Measurements from ENCODE around the gene PKD2L1.

PKD2L1 gene

DNA sequence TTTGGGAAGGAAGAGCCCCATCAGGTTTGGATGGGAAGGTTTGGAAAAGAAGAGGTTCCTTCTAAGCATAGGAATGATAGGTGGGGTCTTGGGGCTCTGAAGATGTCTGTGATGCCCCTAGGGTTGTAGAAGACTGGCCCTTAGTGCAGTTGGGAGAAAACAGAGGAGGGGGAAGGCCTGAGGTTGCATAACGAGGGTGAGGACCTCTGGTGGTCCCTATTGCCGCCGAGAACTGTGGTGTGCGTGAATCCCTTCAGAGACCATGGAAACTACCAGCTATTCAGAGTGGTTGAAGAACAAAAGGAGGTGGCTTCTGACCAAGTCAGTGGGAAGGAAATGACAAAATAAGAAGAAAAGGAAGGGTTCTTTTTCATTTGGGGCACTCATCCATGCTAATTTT, 3.1 kb upstream of the PKD2L1 start:
- no peaks in the 10 kb centered on the region for H3K4me1 ChIP-seq (ENCODE audit: control insufficient read depth in 2 of 2, insufficient read depth in 2 of 2, low read length in 2 of 2)
- H3K9me3 ChIP-seq (ENCODE audit: control insufficient read depth in 2 of 2, low read length in 2 of 2) = no peaks in the 10 kb centered on the region
- H3K9ac ChIP-seq (ENCODE audit: low read depth in 1 of 2, low read length in 2 of 2) = no peak overlapping the region
- no peaks in the 10 kb centered on the region for H3K36me3 ChIP-seq (ENCODE audit: control insufficient read depth in 2 of 2, insufficient read depth in 2 of 2, low read length in 2 of 2)
- peaks cover 3 to 10% of the 10 kb centered on the region in 2 donors for H3K27me3 ChIP-seq (ENCODE audit: control insufficient read depth in 2 of 2, insufficient read depth in 2 of 2, low read length in 2 of 2)
- no peak overlapping the region for H3K4me3 ChIP-seq (ENCODE audit: low read length in 2 of 2)
- H3K27ac ChIP-seq (ENCODE audit: low read depth in 2 of 2, low read length in 2 of 2) = no peak overlapping the region

DNA sequence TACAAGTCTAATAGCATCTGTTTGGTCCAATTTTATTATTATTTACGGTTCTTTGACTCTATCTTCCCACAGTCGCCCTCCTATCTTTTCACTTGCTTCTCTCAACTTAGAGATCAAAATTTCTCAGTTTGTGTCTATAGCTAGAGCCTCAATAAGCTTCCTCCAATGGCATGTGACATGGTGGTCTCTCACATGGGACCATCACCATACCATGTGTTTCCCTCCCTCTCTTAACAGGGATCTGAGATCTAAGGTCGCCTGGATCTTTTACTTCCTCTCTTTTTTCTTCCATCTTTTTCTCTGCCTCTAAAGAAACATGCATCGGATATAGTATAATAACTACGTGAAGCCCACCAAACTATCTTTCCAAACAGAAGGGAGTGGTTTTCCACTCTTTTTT, 1.8 kb downstream of the PKD2L1 start:
- no peaks in the 10 kb centered on the region for H3K4me1 ChIP-seq (ENCODE audit: control insufficient read depth in 2 of 2, insufficient read depth in 2 of 2, low read length in 2 of 2)

DNA sequence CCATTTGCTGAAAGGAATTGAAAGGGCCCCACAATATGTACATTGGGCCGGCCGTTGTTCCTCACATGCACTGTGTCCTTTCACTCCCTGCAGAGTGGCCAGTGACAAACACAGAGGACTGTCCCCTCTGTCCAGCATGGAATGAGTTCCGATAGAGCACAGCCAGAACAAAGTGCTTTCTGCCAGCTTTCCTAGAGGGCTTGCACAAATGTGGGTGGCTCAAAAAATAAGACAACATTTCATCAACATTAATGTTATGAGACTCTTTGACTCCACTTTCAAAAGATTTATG, 2.4 kb downstream of the PKD2L1 start:
- Histone ChIP-seq H3K4me3 (ENCODE audit: low read length in 2 of 2) (no peak overlapping the region), H3K4me1 (ENCODE audit: control insufficient read depth in 2 of 2, insufficient read depth in 2 of 2, low read length in 2 of 2) (no peaks in the 10 kb centered on the region), H3K27me3 (ENCODE audit: control insufficient read depth in 2 of 2, insufficient read depth in 2 of 2, low read length in 2 of 2) (peaks cover 6 to 8% of the 10 kb centered on the region in 2 donors), H3K27ac (ENCODE audit: low read depth in 2 of 2, low read length in 2 of 2) (no peak overlapping the region), H3K36me3 (ENCODE audit: control insufficient read depth in 2 of 2, insufficient read depth in 2 of 2, low read length in 2 of 2) (no peaks in the 10 kb centered on the region), H3K9ac (ENCODE audit: low read depth in 1 of 2, low read length in 2 of 2) (no peak overlapping the region), H3K9me3 (ENCODE audit: control insufficient read depth in 2 of 2, low read length in 2 of 2) (no peaks in the 10 kb centered on the region)

More for the DNA sequence above, 1.8 kb downstream of the PKD2L1 start:
- Histone ChIP-seq H3K36me3 (ENCODE audit: control insufficient read depth in 2 of 2, insufficient read depth in 2 of 2, low read length in 2 of 2) (no peaks in the 10 kb centered on the region), H3K27ac (ENCODE audit: low read depth in 2 of 2, low read length in 2 of 2) (no peak overlapping the region), H3K27me3 (ENCODE audit: control insufficient read depth in 2 of 2, insufficient read depth in 2 of 2, low read length in 2 of 2) (peaks cover 6 to 8% of the 10 kb centered on the region in 2 donors), H3K9me3 (ENCODE audit: control insufficient read depth in 2 of 2, low read length in 2 of 2) (no peaks in the 10 kb centered on the region), H3K9ac (ENCODE audit: low read depth in 1 of 2, low read length in 2 of 2) (no peak overlapping the region), H3K4me3 (ENCODE audit: low read length in 2 of 2) (no peak overlapping the region)

DNA sequence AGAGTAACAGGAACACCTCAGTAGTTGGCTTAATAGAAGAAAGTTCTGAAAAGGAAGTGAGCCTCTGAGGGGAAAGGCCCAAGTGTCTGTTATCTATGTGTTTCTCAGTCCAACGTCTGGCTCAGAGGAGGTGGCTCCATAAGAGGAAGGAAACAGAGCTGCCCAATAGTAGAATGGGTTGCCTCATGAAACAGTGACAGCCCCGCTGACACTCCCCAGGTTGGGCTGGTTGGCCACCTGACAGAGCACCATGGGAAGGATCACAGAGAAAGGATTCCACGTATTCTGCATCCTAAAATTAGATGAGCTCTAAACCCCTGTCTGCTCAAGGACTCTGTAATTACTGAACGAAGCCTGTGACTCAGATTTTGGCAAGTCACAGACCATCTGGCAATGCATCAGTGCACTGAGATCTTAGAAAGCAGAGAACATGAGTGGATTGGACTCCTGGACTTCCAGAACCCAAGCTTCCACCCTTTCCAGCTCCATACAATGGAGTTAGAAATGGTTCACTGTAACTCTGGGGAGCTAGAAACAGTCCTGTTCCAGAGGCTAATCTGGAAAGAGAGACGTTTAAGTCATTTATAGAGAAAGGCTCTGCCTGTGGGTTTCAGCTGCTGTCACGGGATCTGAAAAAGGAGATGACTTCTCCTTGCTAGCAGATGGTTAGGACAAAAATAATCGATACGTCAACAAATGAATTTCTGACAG, 2.9 kb downstream of the PKD2L1 start:
- H3K27me3 ChIP-seq (ENCODE audit: control insufficient read depth in 2 of 2, insufficient read depth in 2 of 2, low read length in 2 of 2) = peaks cover 4 to 8% of the 10 kb centered on the region in 2 donors
- H3K9ac ChIP-seq (ENCODE audit: low read depth in 1 of 2, low read length in 2 of 2) = no peak overlapping the region

DNA sequence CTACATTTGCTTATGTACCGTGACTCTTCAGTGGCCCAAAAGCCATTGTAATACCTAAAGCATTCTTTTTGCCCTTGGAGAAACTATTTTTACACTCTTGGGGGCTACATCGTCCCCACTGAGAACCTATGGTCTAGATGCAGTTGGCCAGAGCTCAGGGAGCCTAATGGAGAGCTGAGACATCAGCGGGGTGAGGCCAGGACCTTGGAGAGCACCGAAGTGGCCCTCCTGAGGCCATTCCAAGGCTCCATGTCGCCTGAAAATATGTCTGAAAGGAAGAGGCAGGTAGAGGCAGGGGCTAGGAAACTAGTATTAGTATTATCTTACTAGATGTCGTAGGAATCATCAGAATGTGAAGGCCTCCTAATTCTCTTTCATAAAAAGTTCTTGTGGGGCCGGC, 4.9 kb downstream of the PKD2L1 start:
- Histone ChIP-seq H3K9ac (ENCODE audit: low read depth in 1 of 2, low read length in 2 of 2) (no peak overlapping the region), H3K36me3 (ENCODE audit: control insufficient read depth in 2 of 2, insufficient read depth in 2 of 2, low read length in 2 of 2) (no peaks in the 10 kb centered on the region), H3K27ac (ENCODE audit: low read depth in 2 of 2, low read length in 2 of 2) (no peak overlapping the region), H3K9me3 (ENCODE audit: control insufficient read depth in 2 of 2, low read length in 2 of 2) (no peaks in the 10 kb centered on the region), H3K4me1 (ENCODE audit: control insufficient read depth in 2 of 2, insufficient read depth in 2 of 2, low read length in 2 of 2) (no peaks in the 10 kb centered on the region), H3K27me3 (ENCODE audit: control insufficient read depth in 2 of 2, insufficient read depth in 2 of 2, low read length in 2 of 2) (peaks cover 3 to 4% of the 10 kb centered on the region in 2 donors), H3K4me3 (ENCODE audit: low read length in 2 of 2) (no peak overlapping the region)

More for the DNA sequence above, 2.9 kb downstream of the PKD2L1 start:
- Histone ChIP-seq H3K4me1 (ENCODE audit: control insufficient read depth in 2 of 2, insufficient read depth in 2 of 2, low read length in 2 of 2) (no peaks in the 10 kb centered on the region), H3K9me3 (ENCODE audit: control insufficient read depth in 2 of 2, low read length in 2 of 2) (no peaks in the 10 kb centered on the region), H3K36me3 (ENCODE audit: control insufficient read depth in 2 of 2, insufficient read depth in 2 of 2, low read length in 2 of 2) (no peaks in the 10 kb centered on the region), H3K27ac (ENCODE audit: low read depth in 2 of 2, low read length in 2 of 2) (no peak overlapping the region), H3K4me3 (ENCODE audit: low read length in 2 of 2) (no peak overlapping the region)

DNA sequence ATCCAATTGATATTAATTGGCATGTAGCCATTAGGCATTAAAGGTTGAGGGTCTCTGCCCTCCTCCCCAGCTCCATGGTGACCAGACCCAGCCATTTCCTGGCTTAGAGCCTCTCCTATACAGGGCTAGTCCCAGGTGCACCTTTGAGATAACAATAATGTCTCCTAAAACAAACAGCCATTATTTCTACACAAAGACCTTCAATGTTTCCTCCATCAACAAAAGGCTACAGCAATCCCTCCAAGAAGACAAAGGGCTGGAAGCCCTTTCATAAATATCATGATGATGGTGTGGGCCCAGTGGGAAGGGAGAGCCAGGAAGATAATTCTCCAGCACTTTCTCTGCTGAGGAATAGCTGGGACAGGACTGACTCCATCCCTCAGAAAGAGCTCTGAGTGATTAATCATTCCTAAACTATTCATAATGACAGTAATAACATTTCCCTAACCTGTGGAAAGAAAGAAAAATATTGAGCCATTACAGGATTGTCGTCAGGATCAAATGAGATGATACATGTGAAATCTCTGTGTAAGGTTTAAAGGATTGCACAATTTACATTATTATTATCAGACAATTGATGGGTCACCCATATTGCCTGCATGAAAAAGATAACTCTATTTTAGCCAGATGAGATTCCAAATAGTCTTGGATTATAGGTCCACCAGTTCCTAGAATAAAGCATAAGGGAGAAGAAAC, 10.2 kb downstream of the PKD2L1 start:
- Histone ChIP-seq H3K9me3 (ENCODE audit: control insufficient read depth in 2 of 2, low read length in 2 of 2) (no peaks in the 10 kb centered on the region), H3K36me3 (ENCODE audit: control insufficient read depth in 2 of 2, insufficient read depth in 2 of 2, low read length in 2 of 2) (no peaks in the 10 kb centered on the region), H3K27ac (ENCODE audit: low read depth in 2 of 2, low read length in 2 of 2) (no peak overlapping the region), H3K27me3 (ENCODE audit: control insufficient read depth in 2 of 2, insufficient read depth in 2 of 2, low read length in 2 of 2) (peaks cover 2 to 14% of the 10 kb centered on the region in 2 donors), H3K9ac (ENCODE audit: low read depth in 1 of 2, low read length in 2 of 2) (no peak overlapping the region), H3K4me1 (ENCODE audit: control insufficient read depth in 2 of 2, insufficient read depth in 2 of 2, low read length in 2 of 2) (no peaks in the 10 kb centered on the region), H3K4me3 (ENCODE audit: low read length in 2 of 2) (no peak overlapping the region)

DNA sequence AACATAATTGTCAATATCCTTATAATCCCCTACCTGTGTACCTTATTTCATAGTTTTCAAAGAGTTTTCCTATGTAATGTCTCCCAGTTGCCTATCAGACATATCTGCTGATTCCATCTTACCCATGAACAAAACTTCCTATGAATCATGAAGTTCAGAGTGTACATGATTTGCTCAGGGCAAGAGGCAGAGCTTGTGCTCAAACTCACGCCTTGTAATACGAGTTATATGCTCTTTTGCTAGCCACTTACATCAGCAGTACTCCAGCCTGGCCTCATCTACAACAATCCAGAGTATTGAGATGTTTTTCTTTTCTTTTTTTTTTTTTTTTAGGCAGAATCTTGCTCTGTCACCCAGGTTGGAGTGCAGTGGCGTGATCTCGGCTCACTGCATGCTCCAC, 11.8 kb downstream of the PKD2L1 start:
- Histone ChIP-seq H3K36me3 (ENCODE audit: control insufficient read depth in 2 of 2, insufficient read depth in 2 of 2, low read length in 2 of 2) (no peaks in the 10 kb centered on the region), H3K4me1 (ENCODE audit: control insufficient read depth in 2 of 2, insufficient read depth in 2 of 2, low read length in 2 of 2) (no peaks in the 10 kb centered on the region), H3K9ac (ENCODE audit: low read depth in 1 of 2, low read length in 2 of 2) (no peak overlapping the region), H3K9me3 (ENCODE audit: control insufficient read depth in 2 of 2, low read length in 2 of 2) (no peaks in the 10 kb centered on the region), H3K4me3 (ENCODE audit: low read length in 2 of 2) (no peak overlapping the region), H3K27ac (ENCODE audit: low read depth in 2 of 2, low read length in 2 of 2) (no peak overlapping the region), H3K27me3 (ENCODE audit: control insufficient read depth in 2 of 2, insufficient read depth in 2 of 2, low read length in 2 of 2) (peaks cover 0 to 20% of the 10 kb centered on the region in 2 donors)

DNA sequence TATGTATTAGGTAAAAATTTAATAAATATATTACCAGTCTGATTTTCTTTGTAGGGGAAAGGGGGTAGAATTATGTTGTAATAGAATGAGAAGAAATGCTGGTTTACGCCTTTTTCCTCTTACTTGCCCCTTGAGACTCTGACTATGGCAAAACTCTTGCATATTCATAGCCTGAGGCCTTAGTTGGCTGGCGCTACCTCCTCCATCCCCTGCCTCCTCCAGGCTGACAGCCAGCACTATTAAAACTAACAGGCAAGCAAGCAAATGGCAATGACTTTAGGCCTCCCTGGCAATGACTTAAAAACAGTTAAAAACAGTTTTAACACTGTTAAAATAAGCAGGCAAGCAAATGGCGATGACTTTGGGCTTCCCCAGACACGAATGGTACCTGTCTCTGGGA, 14.4 kb downstream of the PKD2L1 start:
- peaks cover 8 to 26% of the 10 kb centered on the region in 2 donors for H3K27me3 ChIP-seq (ENCODE audit: control insufficient read depth in 2 of 2, insufficient read depth in 2 of 2, low read length in 2 of 2)
- H3K9ac ChIP-seq (ENCODE audit: low read depth in 1 of 2, low read length in 2 of 2) = no peak overlapping the region
- H3K27ac ChIP-seq (ENCODE audit: low read depth in 2 of 2, low read length in 2 of 2) = no peak overlapping the region
- no peak overlapping the region for H3K4me3 ChIP-seq (ENCODE audit: low read length in 2 of 2)
- H3K4me1 ChIP-seq (ENCODE audit: control insufficient read depth in 2 of 2, insufficient read depth in 2 of 2, low read length in 2 of 2) = no peaks in the 10 kb centered on the region
- no peaks in the 10 kb centered on the region for H3K9me3 ChIP-seq (ENCODE audit: control insufficient read depth in 2 of 2, low read length in 2 of 2)
- H3K36me3 ChIP-seq (ENCODE audit: control insufficient read depth in 2 of 2, insufficient read depth in 2 of 2, low read length in 2 of 2) = no peaks in the 10 kb centered on the region

DNA sequence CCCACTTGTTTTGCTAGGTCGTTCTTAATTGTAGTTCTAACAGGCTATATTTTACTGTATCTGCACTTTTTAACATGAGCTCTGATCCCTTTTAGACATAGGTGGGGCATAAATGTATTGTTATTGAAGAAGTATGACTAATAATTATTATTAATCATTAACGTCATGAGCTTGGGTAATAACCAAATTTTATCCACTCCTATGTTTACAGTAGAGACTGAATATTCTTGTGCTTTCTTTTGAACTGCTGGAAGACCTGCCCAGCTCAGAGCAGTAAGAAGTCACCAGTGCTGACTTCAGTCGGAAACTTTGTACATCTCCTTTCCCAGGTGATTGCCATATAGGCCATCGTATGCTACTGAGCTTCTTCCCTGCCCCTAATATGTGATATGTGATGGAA, 18.7 kb downstream of the PKD2L1 start:
- H3K9ac ChIP-seq (ENCODE audit: low read depth in 1 of 2, low read length in 2 of 2) = no peak overlapping the region
- no peaks in the 10 kb centered on the region for H3K9me3 ChIP-seq (ENCODE audit: control insufficient read depth in 2 of 2, low read length in 2 of 2)
- no peaks in the 10 kb centered on the region for H3K36me3 ChIP-seq (ENCODE audit: control insufficient read depth in 2 of 2, insufficient read depth in 2 of 2, low read length in 2 of 2)
- H3K4me3 ChIP-seq (ENCODE audit: low read length in 2 of 2) = no peak overlapping the region
- H3K27ac ChIP-seq (ENCODE audit: low read depth in 2 of 2, low read length in 2 of 2) = no peak overlapping the region
- H3K27me3 ChIP-seq (ENCODE audit: control insufficient read depth in 2 of 2, insufficient read depth in 2 of 2, low read length in 2 of 2) = peaks cover 8 to 21% of the 10 kb centered on the region in 2 donors
- H3K4me1 ChIP-seq (ENCODE audit: control insufficient read depth in 2 of 2, insufficient read depth in 2 of 2, low read length in 2 of 2) = no peaks in the 10 kb centered on the region

DNA sequence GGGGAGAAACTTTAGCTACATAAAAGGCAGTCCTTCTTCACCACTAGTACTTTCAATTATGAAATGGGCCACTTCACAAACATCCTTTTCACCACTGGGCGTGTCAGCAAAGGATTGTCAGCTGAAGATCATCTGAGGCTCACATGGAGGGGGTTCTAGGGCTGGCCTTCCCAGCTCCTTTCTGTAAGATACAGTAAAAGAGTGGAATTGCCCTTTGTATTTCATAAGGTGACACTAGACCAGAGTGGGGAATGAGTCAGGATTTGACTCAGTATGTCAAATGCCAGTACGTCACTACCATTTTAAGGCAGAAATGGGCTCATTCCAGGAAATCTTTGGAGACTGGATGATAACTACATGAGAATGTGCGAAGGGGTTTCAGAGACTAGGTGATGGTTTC, 22.3 kb downstream of the PKD2L1 start:
- Histone ChIP-seq H3K4me1 (ENCODE audit: control insufficient read depth in 2 of 2, insufficient read depth in 2 of 2, low read length in 2 of 2) (no peaks in the 10 kb centered on the region), H3K4me3 (ENCODE audit: low read length in 2 of 2) (no peak overlapping the region), H3K36me3 (ENCODE audit: control insufficient read depth in 2 of 2, insufficient read depth in 2 of 2, low read length in 2 of 2) (no peaks in the 10 kb centered on the region), H3K27me3 (ENCODE audit: control insufficient read depth in 2 of 2, insufficient read depth in 2 of 2, low read length in 2 of 2) (peaks cover 3 to 10% of the 10 kb centered on the region in 2 donors), H3K9me3 (ENCODE audit: control insufficient read depth in 2 of 2, low read length in 2 of 2) (no peaks in the 10 kb centered on the region), H3K9ac (ENCODE audit: low read depth in 1 of 2, low read length in 2 of 2) (no peak overlapping the region), H3K27ac (ENCODE audit: low read depth in 2 of 2, low read length in 2 of 2) (no peak overlapping the region)

All from mucosa of rectum (tissue), 2 donors.